GM23248 (cell line): ENCODE data around the gene TBC1D30. TPM values are rescaled to one million over a fixed set of nuclear protein-coding genes. Genes with fewer than 3 reads are reported as not detected.

Source experiments
- DNase-seq: peaks from one replicate; pipeline ENCODE4 v3.0.0-alpha.2; 2015
- H2AFZ ChIP-seq: fragments of 200-600 bp; sonication (generic); 2 replicates; pipeline ENCODE4 v1.6.1; 2016; ENCODE audit warnings: antibody characterized with exemption
- H3F3A ChIP-seq: fragments of 200-600 bp; sonication (generic); 2 replicates; pipeline ENCODE4 v1.6.1; 2016; ENCODE audit warnings: mild to moderate bottlenecking, antibody characterized with exemption, mixed run types; ENCODE audit not compliant: insufficient read depth
- H3K27ac ChIP-seq: fragments of 200-600 bp; sonication (generic); 2 replicates; pipeline ENCODE4 v1.5.1; 2016; ENCODE audit warnings: mild to moderate bottlenecking
- H3K27me3 ChIP-seq: fragments of 200-600 bp; sonication (generic); replicated peaks from 2 replicates; pipeline ENCODE4 v1.6.1; 2016; ENCODE audit warnings: mild to moderate bottlenecking; ENCODE audit not compliant: insufficient read depth
- H3K36me3 ChIP-seq: fragments of 200-600 bp; sonication (generic); 2 replicates; pipeline ENCODE4 v1.6.1; 2016; ENCODE audit warnings: low read depth, mild to moderate bottlenecking
- H3K4me1 ChIP-seq: fragments of 200-600 bp; sonication (generic); 2 replicates; pipeline ENCODE4 v1.6.1; 2016; ENCODE audit warnings: mild to moderate bottlenecking; ENCODE audit not compliant: insufficient read depth
- H3K4me2 ChIP-seq: fragments of 200-600 bp; sonication (generic); one replicate; pipeline ENCODE4 v1.6.1; 2016; ENCODE audit warnings: mild to moderate bottlenecking; ENCODE audit not compliant: unreplicated experiment
- H3K4me3 ChIP-seq: fragments of 200-600 bp; sonication (generic); 2 replicates; pipeline ENCODE4 v1.5.1; 2016; ENCODE audit warnings: mild to moderate bottlenecking
- H3K79me2 ChIP-seq: fragments of 200-600 bp; sonication (generic); 2 replicates; pipeline ENCODE4 v1.6.1; 2016; ENCODE audit warnings: mild to moderate bottlenecking; ENCODE audit not compliant: insufficient read depth
- H3K9ac ChIP-seq: fragments of 200-600 bp; sonication (generic); 2 replicates; pipeline ENCODE4 v1.6.1; 2016; ENCODE audit warnings: mild to moderate bottlenecking
- H3K9me2 ChIP-seq: fragments of 200-600 bp; sonication (generic); 2 replicates; pipeline ENCODE4 v1.6.1; 2016; ENCODE audit warnings: mixed run types, mild to moderate bottlenecking, moderate library complexity; ENCODE audit not compliant: insufficient read depth
- H3K9me3 ChIP-seq: fragments of 200-600 bp; sonication (generic); one replicate; pipeline ENCODE4 v1.6.1; 2017; ENCODE audit warnings: low read depth
- H4K20me1 ChIP-seq: fragments of 200-600 bp; sonication (generic); 2 replicates; pipeline ENCODE4 v1.6.0; 2016; ENCODE audit not compliant: insufficient read depth
- EZH2 ChIP-seq: fragments of 200-600 bp; sonication (generic); IDR thresholded peaks from 2 replicates; pipeline ENCODE4 v1.6.1; 2018; ENCODE audit warnings: antibody characterized with exemption, mild to moderate bottlenecking; ENCODE audit not compliant: insufficient read depth, poor library complexity, severe bottlenecking
- EZH2phosphoT487 ChIP-seq: fragments of 200-600 bp; sonication (generic); IDR thresholded peaks from 2 replicates; pipeline ENCODE4 v1.6.1; 2018; ENCODE audit warnings: antibody characterized with exemption, moderate library complexity, mild to moderate bottlenecking, low read depth; ENCODE audit not compliant: insufficient read depth
- WGBS, 2 experiments: methylation state at CpG; one replicate each; pipeline ENCODE4 v1.1.6; 2015 to 2017; ENCODE audit warnings: low lambda C conversion rate in 2 of 2, low coverage in 1 of 2; ENCODE audit errors: missing lambda C conversion rate in 2 of 2; 5-methylcytosine and 5-hydroxymethylcytosine counted together
- in situ Hi-C: fragments of 300-500 bp; cut with MboI; formaldehyde crosslinking; loops from 2 replicates; pipeline ENCODE4 v1.15.0; 2020
- polyA plus RNA-seq: library from polyadenylated mRNA; unstranded; fragments of >200 nt; fragmentation: Nextera tagmentation; extraction: Ambion mirVana; gene quantifications from 2 replicates; pipeline ENCODE4 v1.2.1, GENCODE V29; 2016
- total RNA-seq: library from RNA; depleted of rRNA; stranded (reverse); fragments of >200 nt; shearing (Covaris generic); gene quantifications from 2 replicates; pipeline ENCODE4 v1.2.3, GENCODE V29; 2014

The TBC1D30 gene
- total and polyA plus RNA-seq, 2 experiments from 2014 or later: 0.49 TPM; not detected in 1

GRCh38 chr12:64900540-64900939, 76.1 kb downstream of the TBC1D30 start:
- H3K27me3 ChIP-seq: no peaks in the 10 kb centered on the region
- H3K4me2 ChIP-seq: no peak overlapping the region
- WGBS, 2 experiments: 0 to 2% methylated on average over 4 of the region's 4 CpGs
- no peaks in the 10 kb centered on the region for H3K36me3 ChIP-seq
- no peaks in the 10 kb centered on the region for H3K9me2 ChIP-seq
- H3K9ac ChIP-seq: no peak overlapping the region
- TF ChIP-seq EZH2phosphoT487 (peak; percentile 40; the same call in 1 of the 2 replicates), EZH2 (no peak)
- no peaks in the 10 kb centered on the region for H3K79me2 ChIP-seq
- in situ Hi-C loops: no loop called here
- no peaks in the 10 kb centered on the region for H4K20me1 ChIP-seq
- no peak overlapping the region for H3K4me3 ChIP-seq
- H3K9me3 ChIP-seq: no peaks in the 10 kb centered on the region
- H3F3A ChIP-seq: peaks cover 10% of the 10 kb centered on the region
- H3K4me1 ChIP-seq: peaks cover 23% of the 10 kb centered on the region
- H3K27ac ChIP-seq: no peak overlapping the region
- peak; percentile 78 for DNase-seq
- H2AFZ ChIP-seq: no peak overlapping the region

- no peak overlapping the region for H3K27ac ChIP-seq
- H4K20me1 ChIP-seq: no peaks in the 10 kb centered on the region
- H3K9me2 ChIP-seq: no peaks in the 10 kb centered on the region
- no peaks in the 10 kb centered on the region for H3K9me3 ChIP-seq
- no peak overlapping the region for H3K9ac ChIP-seq
- TF ChIP-seq EZH2 (no peak), EZH2phosphoT487 (no peak)
- no peaks in the 10 kb centered on the region for H3K79me2 ChIP-seq
- WGBS, 2 experiments: 34 to 41% methylated on average over 5 of the region's 5 CpGs
- in situ Hi-C loops: no loop called here
- no peak overlapping the region for H2AFZ ChIP-seq
- peaks cover 15% of the 10 kb centered on the region for H3K4me1 ChIP-seq
- no peaks in the 10 kb centered on the region for H3K36me3 ChIP-seq
- H3K27me3 ChIP-seq: 0 out of 2 replicates have a peak, but pooled peaks cover 6% of the 10 kb centered on the region
- no peak overlapping the region for H3K4me3 ChIP-seq
- peak; percentile 50 for DNase-seq
- H3K4me2 ChIP-seq: peak overlapping the region; percentile 17
- no peaks in the 10 kb centered on the region for H3F3A ChIP-seq
These were observed 79.2 kb downstream of the TBC1D30 start for GRCh38 chr12:64903479-64904152.

DNA sequence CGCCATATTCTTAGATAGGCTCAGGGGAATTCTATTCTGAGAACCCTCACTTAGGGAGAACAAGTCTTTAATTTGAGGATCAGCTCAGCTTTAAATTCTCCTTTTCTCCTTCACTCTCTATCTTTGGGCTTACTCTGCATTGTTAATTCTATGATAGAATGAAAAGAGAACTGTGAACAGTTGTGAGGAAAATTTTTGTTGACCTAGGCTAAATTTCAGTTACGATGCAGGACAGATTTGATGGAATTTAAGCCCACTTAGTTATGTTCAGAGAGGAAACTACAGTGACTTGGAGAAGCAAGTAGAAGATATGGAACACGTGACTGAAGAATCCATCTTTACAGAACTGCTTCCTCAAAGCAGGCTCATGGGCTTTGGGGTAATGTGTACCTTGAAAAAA, 82.7 kb downstream of the TBC1D30 start:
- H3K4me3 ChIP-seq: no peak overlapping the region

DNA sequence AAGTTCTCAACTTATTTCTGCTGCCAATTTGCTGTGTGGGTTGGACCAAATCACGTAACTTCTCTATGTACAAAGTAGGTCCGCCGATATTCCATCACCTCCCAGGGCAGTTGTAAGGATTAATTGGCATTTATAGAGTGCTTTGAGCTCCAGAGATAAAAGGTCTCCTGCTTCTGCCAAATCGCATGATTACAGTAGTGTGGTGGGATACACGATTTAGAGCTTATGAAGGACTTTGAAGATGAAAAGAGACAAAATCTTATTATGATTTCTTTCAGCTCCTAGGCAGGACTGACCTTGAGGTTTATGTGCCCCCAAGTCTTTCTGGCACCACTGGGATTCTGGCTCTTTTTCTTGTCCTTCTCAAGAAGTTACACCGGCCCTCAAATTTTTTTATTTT, 84.7 kb downstream of the TBC1D30 start:
- 50 to 53% methylated on average over 6 of the region's 6 CpGs for WGBS, 2 experiments
- peaks cover 18% of the 10 kb centered on the region; the same call in 1 of the 2 replicates for H3K27me3 ChIP-seq

More for the DNA sequence above, 82.7 kb downstream of the TBC1D30 start:
- in situ Hi-C loops: no loop called here
- WGBS, 2 experiments: 90 to 96% methylated on average over 3 of the region's 3 CpGs
- Histone ChIP-seq H3K27ac (no peak overlapping the region), H3K4me1 (peaks cover 10% of the 10 kb centered on the region), H3K27me3 (peaks cover 18% of the 10 kb centered on the region; the same call in 1 of the 2 replicates), H3K36me3 (no peaks in the 10 kb centered on the region), H3K9ac (no peak overlapping the region), H2AFZ (no peak overlapping the region), H3F3A (no peaks in the 10 kb centered on the region), H3K79me2 (no peaks in the 10 kb centered on the region), H3K9me2 (no peaks in the 10 kb centered on the region), H3K9me3 (no peaks in the 10 kb centered on the region), H4K20me1 (no peaks in the 10 kb centered on the region), H3K4me2 (no peak overlapping the region)
- no peak for TF ChIP-seq EZH2
- TF ChIP-seq EZH2phosphoT487: no peak
- DNase-seq: no peak

More for the DNA sequence above, 84.7 kb downstream of the TBC1D30 start:
- Histone ChIP-seq H3K27ac (no peak overlapping the region), H3K4me1 (peaks cover under 1% of the 10 kb centered on the region; the same call in 1 of the 2 replicates), H3K79me2 (no peaks in the 10 kb centered on the region), H3K4me2 (no peak overlapping the region), H2AFZ (no peak overlapping the region), H3K4me3 (no peak overlapping the region), H3K9me3 (no peaks in the 10 kb centered on the region), H3K9me2 (no peaks in the 10 kb centered on the region), H3K9ac (no peak overlapping the region), H3F3A (no peaks in the 10 kb centered on the region), H3K36me3 (no peaks in the 10 kb centered on the region), H4K20me1 (no peaks in the 10 kb centered on the region)
- no peak for DNase-seq
- no peak for TF ChIP-seq EZH2
- TF ChIP-seq EZH2phosphoT487: no peak
- in situ Hi-C loops: no loop called here
